ENCODE data around the gene FAM149B1. TPM values are rescaled to one million over a fixed set of nuclear protein-coding genes. Genes with fewer than 3 reads are reported as not detected.

The FAM149B1 gene
- total and polyA plus RNA-seq, 10 of the 15 experiments (the other 5 are each of a cell fraction or from before 2014, with no cell fraction given) = 6.6 to 20.9 (median 11.2) TPM

- TF ChIP-seq USF1 (IDR thresholded peaks at IDR 0.05; ENCODE audit: borderline replicate concordance, extremely low read length, insufficient read depth, low read depth, low read length) (no peak), ZBTB4 (CRISPR knock-in tag; IDR thresholded peaks at IDR 0.05) (no peak), CBFB (IDR thresholded peaks at IDR 0.05; ENCODE audit: low read depth) (no peak)
Measured at GRCh38 chr10:73152009-73152408, 15.9 kb upstream of the FAM149B1 start (continued).

- peaks cover 11% of the 10 kb centered on the region for H3K79me2 ChIP-seq (ENCODE audit: control insufficient read depth, insufficient read depth, low read length)
- 0% methylated on average over 3 of the region's 3 CpGs for WGBS (ENCODE audit: insufficient coverage, insufficient replicate concordance, low lambda C conversion rate, missing lambda C conversion rate)
- BruUV-seq (replicated peaks) = no TSS peak
- no peaks in the 10 kb centered on the region for H3K27me3 ChIP-seq (replicated peaks in 1 of 2; ENCODE audit: control insufficient read depth in 2 of 2, insufficient read depth in 2 of 2, low read length in 1 of 2)
- intact Hi-C loops (cut with micrococcal nuclease; ENCODE audit: unreplicated experiment) (no loop called here), in situ Hi-C loops (cut with MboI) (no loop called here)
- ChIA-PET RAD21 (ENCODE audit: unreplicated experiment) (no interaction called here), CTCF (interaction anchor here (0.6 to 5.3 kb wide), 3 partner anchors 60 to 101 kb away, joined by 3 to 110 read pairs (median 4); partner anchors contain the start of gene P4HA1), SMC1A (ENCODE audit: uncharacterized antibody, unreplicated experiment) (interaction anchor here (0.7 to 1.2 kb wide), 4 partner anchors 21 to 57 kb away, joined by 3 to 4 read pairs (median 4); no protein-coding TSS in a partner anchor), POLR2A (interaction anchor here (0.6 to 1.1 kb wide), 2 partner anchors 7 to 59 kb away, joined by 3 read pairs; partner anchors contain the start of gene P4HA1)
- ATAC-seq (no peak), FAIRE-seq (no peak), DNase-seq (ENCODE audit: low read depth, low spot score) (no peak)
- H3K36me3 ChIP-seq (ENCODE audit: control insufficient read depth in 2 of 2, insufficient read depth in 2 of 2, low read length in 1 of 2) = peaks cover 0 to 24% of the 10 kb centered on the region in 2 experiments; a peak in 3 of 4 replicates
- H3K27ac ChIP-seq (ENCODE audit: control insufficient read depth, insufficient read depth) = no peak overlapping the region; the same call in 1 of the 2 replicates
- H3K9ac ChIP-seq (ENCODE audit: control insufficient read depth, insufficient read depth, low read length) = no peak overlapping the region
- H2AFZ ChIP-seq (ENCODE audit: control insufficient read depth, low read depth, low read length) = no peak overlapping the region
- H3K4me2 ChIP-seq (ENCODE audit: control insufficient read depth, insufficient read depth) = peak overlapping the region; percentile 11
- no peak for TF ChIP-seq YY1 (IDR thresholded peaks at IDR 0.05; ENCODE audit: low read depth, low read length)
- TF ChIP-seq MEF2A (IDR thresholded peaks at IDR 0.05; ENCODE audit: insufficient read depth, low read depth, low read length) = 0 out of 2 replicates have a peak, but pooled peaks have one; percentile 51
- no peaks in the 10 kb centered on the region for H3K4me1 ChIP-seq (ENCODE audit: control insufficient read depth, insufficient read depth, low read length)
- no peaks in the 10 kb centered on the region; the same call in 2 of the 3 replicates for H3K9me3 ChIP-seq (replicated peaks; ENCODE audit: control insufficient read depth, insufficient read depth, low read length)
- H3K4me3 ChIP-seq = no peak overlapping the region
- H4K20me1 ChIP-seq (ENCODE audit: control insufficient read depth, insufficient read depth) = no peaks in the 10 kb centered on the region
Measured at GRCh38 chr10:73156054-73156453, 11.9 kb upstream of the FAM149B1 start.
